IgD-negative memory B cell (primary cell): Measurements from ENCODE around the gene TUBB. TPM values are rescaled to one million over a fixed set of nuclear protein-coding genes. Genes with fewer than 3 reads are reported as not detected.
"Not testable (repeated sequence)": the region's sequence is repeated elsewhere in the genome, so short reads cannot be mapped to it uniquely, and the experiment has no call there.

ENCODE experiments used
- H3K27ac Mint-ChIP-seq, 3 donors: one replicate each; pipeline ENCODE4 v1.8.0; 2020 to 2022; ENCODE audit warnings: mild to moderate bottlenecking in 3 of 3, mixed read lengths in 3 of 3, moderate library complexity in 1 of 3
- H3K27me3 Mint-ChIP-seq: one replicate; pipeline ENCODE4 v1.8.0; 2021; ENCODE audit warnings: mixed read lengths
- H3K36me3 Mint-ChIP-seq: one replicate; pipeline ENCODE4 v1.8.0; 2020; ENCODE audit warnings: mild to moderate bottlenecking, mixed read lengths
- H3K4me1 Mint-ChIP-seq, 3 donors: one replicate each; pipeline ENCODE4 v1.8.0; 2020 to 2022; ENCODE audit warnings: mixed read lengths in 3 of 3, mild to moderate bottlenecking in 1 of 3
- H3K4me3 Mint-ChIP-seq, 4 donors: one replicate each; pipeline ENCODE4 v1.8.0; 2020 to 2022; ENCODE audit warnings: mild to moderate bottlenecking in 4 of 4, mixed read lengths in 4 of 4, moderate library complexity in 3 of 4
- H3K9me3 Mint-ChIP-seq, 3 donors: one replicate each; pipeline ENCODE4 v1.8.0; 2020 to 2021; ENCODE audit warnings: mixed read lengths in 3 of 3, mild to moderate bottlenecking in 1 of 3
- polyA plus RNA-seq: library from polyadenylated mRNA; unstranded; fragments of 300-500 nt; fragmentation: Illumina TruSeq; gene quantifications from one replicate; pipeline ENCODE4 v1.2.3, GENCODE V29; 2021

TUBB gene
- polyA plus RNA-seq, 1 donor from 2014 or later, result 156 TPM

DNA sequence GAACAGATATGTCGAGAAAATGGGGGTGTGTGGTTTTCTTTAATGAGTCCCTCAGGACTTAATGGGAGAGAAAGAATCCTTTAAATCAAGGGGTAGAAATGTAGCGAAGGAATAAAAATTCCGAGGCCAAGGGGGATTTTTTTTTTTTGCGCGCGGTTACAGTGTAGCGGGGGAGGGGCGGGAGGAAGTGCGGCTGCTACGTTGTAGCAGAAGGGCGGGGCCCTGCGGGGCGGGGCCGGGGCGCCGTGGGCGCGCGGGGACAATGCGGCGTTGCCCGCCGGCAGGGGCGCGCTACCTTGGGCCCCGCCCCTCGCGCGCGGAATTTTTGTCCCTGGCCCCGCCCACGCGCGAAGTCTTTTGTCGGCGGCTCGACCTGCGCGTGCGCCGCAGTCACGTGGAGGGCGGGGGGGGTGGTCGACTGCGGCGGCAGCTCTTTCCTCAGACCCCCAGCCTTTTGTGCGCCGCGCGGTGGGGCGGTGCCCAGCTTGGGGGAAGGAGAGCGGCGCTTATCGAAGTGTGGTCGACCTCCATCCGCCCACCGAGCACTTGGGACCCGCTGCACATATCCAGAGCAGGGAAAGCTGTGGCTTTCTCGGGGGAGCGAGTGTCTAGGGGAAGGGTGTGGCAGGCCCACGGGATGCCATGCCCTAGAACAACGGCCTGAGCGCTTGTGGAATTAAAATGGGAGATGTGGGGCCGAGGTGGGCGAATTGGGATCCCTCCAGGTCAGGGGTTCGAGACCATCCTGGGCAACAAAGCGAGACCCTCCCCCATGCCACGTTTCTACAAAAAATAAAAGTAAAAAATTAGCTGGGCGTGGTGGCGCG lies 1.3 kb downstream of the TUBB start:
- Mint-ChIP-seq H3K4me3 (peak overlapping the region; percentile 96 to 100 (median 98)), H3K27ac (peak overlapping the region; percentile 96 to 98 (median 98)), H3K36me3 (peaks cover 3% of the 10 kb centered on the region), H3K9me3 (no peaks in the 10 kb centered on the region), H3K27me3 (no peaks in the 10 kb centered on the region), H3K4me1 (peaks cover 31 to 53% (median 46%) of the 10 kb centered on the region in 3 donors)

DNA sequence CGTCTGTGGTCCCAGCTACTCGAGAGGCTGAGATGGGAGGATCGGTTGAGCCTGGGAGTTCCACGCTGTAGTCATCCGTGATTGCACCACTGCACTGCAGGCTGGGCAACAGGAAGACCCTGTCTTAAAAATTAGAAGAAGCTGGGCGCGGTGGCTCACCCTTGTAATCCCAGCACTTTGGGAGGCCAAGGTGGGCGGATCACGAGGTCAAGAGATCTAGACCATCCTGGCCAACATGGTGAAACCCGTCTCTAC lies 1.8 kb downstream of the TUBB start:
- not testable (repeated sequence) for H3K36me3 Mint-ChIP-seq, H3K9me3 Mint-ChIP-seq, H3K27me3 Mint-ChIP-seq
- H3K4me1 Mint-ChIP-seq, result peaks cover 28 to 52% (median 40%) of the 10 kb centered on the region in 3 donors
- peak overlapping the region; percentile 94 to 98 (median 98) for H3K27ac Mint-ChIP-seq
- H3K4me3 Mint-ChIP-seq, result peak overlapping the region; percentile 96 to 100 (median 98)

DNA sequence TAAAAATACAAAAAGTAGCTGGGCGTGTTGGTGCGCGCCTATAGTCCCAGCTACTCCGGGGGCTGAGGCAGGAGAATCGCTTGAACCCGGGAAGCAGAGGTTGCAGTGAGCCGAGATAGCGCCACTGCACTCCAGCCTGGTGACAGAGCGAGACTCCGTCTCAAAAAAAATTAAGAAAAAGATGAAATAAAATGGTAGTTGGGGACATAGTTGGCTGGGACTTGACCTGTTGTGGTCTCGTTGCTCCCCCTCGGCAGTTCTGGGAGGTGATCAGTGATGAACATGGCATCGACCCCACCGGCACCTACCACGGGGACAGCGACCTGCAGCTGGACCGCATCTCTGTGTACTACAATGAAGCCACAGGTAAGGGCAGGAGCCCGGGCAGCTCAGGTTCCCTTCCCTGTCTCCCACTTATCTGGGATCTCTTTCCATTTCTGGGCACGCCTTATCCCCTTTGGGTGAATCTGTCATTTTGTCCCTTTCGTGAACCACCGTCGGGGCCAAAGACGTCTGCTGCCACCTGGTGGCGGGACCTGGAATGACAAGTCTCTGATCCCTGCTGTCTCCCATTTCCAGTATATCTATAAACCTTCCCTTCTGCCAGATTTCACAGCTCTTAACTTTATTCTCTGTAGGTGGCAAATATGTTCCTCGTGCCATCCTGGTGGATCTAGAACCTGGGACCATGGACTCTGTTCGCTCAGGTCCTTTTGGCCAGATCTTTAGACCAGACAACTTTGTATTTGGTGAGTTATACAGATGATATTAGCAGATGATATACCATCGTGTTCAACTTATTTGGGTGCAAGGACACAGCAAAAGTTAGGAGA lies 2.3 kb downstream of the TUBB start:
- H3K36me3 Mint-ChIP-seq, result peaks cover 3% of the 10 kb centered on the region
- H3K9me3 Mint-ChIP-seq, result no peaks in the 10 kb centered on the region

DNA sequence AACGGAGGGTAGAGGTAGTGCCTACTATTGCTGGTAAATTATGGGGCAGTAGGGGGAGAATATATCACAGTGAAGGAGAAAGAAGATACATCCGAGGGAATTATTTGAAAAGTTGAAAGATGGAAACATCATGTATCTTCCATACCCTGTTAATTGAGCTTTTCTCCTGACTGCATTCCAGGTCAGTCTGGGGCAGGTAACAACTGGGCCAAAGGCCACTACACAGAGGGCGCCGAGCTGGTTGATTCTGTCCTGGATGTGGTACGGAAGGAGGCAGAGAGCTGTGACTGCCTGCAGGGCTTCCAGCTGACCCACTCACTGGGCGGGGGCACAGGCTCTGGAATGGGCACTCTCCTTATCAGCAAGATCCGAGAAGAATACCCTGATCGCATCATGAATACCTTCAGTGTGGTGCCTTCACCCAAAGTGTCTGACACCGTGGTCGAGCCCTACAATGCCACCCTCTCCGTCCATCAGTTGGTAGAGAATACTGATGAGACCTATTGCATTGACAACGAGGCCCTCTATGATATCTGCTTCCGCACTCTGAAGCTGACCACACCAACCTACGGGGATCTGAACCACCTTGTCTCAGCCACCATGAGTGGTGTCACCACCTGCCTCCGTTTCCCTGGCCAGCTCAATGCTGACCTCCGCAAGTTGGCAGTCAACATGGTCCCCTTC lies 3.1 kb downstream of the TUBB start:
- not testable (repeated sequence) for H3K9me3 Mint-ChIP-seq, H3K36me3 Mint-ChIP-seq, H3K27me3 Mint-ChIP-seq
- H3K4me1 Mint-ChIP-seq, result peaks cover 24 to 44% (median 34%) of the 10 kb centered on the region in 3 donors
- peak overlapping the region; percentile 94 to 98 (median 98) for H3K27ac Mint-ChIP-seq
- H3K4me3 Mint-ChIP-seq, result peak overlapping the region in 2 of 4 donors; percentile 96 to 99

More for the DNA sequence above, 2.3 kb downstream of the TUBB start:
- Mint-ChIP-seq H3K4me1 (peaks cover 23 to 47% (median 37%) of the 10 kb centered on the region in 3 donors), H3K4me3 (peak overlapping the region; percentile 96 to 100 (median 98)), H3K27me3 (no peaks in the 10 kb centered on the region), H3K27ac (peak overlapping the region; percentile 94 to 98 (median 98))

DNA sequence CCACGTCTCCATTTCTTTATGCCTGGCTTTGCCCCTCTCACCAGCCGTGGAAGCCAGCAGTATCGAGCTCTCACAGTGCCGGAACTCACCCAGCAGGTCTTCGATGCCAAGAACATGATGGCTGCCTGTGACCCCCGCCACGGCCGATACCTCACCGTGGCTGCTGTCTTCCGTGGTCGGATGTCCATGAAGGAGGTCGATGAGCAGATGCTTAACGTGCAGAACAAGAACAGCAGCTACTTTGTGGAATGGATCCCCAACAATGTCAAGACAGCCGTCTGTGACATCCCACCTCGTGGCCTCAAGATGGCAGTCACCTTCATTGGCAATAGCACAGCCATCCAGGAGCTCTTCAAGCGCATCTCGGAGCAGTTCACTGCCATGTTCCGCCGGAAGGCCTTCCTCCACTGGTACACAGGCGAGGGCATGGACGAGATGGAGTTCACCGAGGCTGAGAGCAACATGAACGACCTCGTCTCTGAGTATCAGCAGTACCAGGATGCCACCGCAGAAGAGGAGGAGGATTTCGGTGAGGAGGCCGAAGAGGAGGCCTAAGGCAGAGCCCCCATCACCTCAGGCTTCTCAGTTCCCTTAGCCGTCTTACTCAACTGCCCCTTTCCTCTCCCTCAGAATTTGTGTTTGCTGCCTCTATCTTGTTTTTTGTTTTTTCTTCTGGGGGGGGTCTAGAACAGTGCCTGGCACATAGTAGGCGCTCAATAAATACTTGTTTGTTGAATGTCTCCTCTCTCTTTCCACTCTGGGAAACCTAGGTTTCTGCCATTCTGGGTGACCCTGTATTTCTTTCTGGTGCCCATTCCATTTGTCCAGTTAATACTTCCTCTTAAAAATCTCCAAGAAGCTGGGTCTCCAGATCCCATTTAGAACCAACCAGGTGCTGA lies 3.9 kb downstream of the TUBB start:
- H3K27me3 Mint-ChIP-seq, H3K36me3 Mint-ChIP-seq, H3K9me3 Mint-ChIP-seq: not testable (repeated sequence)
- Mint-ChIP-seq H3K4me3 (peak overlapping the region in 3 of 4 donors; percentile 70 to 96 (median 74)), H3K4me1 (peaks cover 24 to 44% (median 33%) of the 10 kb centered on the region in 3 donors), H3K27ac (peak overlapping the region in 2 of 3 donors; percentile 92 to 98)

DNA sequence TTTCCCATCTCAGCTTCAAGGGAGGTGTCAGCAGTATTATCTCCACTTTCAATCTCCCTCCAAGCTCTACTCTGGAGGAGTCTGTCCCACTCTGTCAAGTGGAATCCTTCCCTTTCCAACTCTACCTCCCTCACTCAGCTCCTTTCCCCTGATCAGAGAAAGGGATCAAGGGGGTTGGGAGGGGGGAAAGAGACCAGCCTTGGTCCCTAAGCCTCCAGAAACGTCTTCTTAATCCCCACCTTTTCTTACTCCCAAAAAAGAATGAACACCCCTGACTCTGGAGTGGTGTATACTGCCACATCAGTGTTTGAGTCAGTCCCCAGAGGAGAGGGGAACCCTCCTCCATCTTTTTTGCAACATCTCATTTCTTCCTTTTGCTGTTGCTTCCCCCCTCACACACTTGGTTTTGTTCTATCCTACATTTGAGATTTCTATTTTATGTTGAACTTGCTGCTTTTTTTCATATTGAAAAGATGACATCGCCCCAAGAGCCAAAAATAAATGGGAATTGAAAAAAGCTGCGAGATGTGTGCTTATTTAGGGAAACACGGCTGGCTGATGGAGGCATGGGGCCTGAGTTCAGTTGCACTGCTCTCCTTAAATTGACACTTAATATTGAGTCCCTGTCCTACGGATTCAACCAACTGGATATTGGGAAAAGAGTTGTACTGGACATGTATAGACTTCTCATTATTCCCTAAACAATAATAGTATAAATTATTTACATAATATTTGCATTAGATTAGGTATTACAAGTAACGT lies 4.9 kb downstream of the TUBB start:
- Mint-ChIP-seq H3K36me3 (peaks cover 3% of the 10 kb centered on the region), H3K4me3 (peak overlapping the region in 2 of 4 donors; percentile 28 to 41), H3K9me3 (no peaks in the 10 kb centered on the region), H3K27me3 (no peaks in the 10 kb centered on the region), H3K27ac (peak overlapping the region; percentile 72 to 98 (median 86)), H3K4me1 (peaks cover 20 to 39% (median 25%) of the 10 kb centered on the region in 3 donors)

DNA sequence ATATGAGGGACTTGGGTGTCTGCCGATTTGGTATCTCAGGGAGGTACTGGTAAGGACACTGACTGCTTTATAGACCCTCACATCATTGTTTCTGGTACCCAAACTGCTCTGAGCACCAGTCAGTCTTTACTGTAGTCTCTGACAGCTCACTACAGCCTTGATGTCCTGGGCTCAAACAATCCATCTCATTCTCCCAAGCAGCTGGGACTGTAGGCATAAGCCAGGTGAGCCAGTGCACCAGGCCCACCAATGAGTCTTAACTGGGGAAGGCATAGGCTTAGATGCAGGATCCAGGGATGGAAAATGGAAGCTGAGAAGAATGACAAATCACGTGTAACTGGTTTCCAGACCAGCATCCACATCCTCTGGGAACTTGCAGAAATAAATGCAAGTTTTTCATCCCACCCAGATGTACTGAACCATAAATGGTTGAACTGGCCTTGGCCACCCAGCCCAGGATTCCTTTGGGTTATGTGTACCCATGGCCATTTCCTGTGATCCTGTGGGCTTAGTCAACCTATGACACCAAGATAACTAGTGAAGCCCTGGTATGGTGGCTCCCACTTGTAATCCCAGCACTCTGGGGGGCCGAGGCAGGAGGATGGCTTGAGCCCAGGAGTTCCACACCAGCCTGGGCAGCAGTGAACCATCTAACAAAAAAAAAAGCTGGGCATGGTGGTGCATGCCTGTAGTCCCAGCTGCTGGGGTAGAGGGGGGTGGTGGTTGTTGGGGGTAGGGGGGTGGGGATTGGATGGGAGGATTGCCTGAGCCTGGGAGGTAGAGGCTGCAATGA lies 5.8 kb downstream of the TUBB start:
- no peaks in the 10 kb centered on the region for H3K9me3 Mint-ChIP-seq
- H3K36me3 Mint-ChIP-seq, result peaks cover 3% of the 10 kb centered on the region
- no peaks in the 10 kb centered on the region for H3K27me3 Mint-ChIP-seq
- H3K4me3 Mint-ChIP-seq, result no peak overlapping the region
- peak overlapping the region in 1 of 3 donors; percentile 98 for H3K27ac Mint-ChIP-seq
- H3K4me1 Mint-ChIP-seq, result peaks cover 25 to 38% (median 34%) of the 10 kb centered on the region in 3 donors

DNA sequence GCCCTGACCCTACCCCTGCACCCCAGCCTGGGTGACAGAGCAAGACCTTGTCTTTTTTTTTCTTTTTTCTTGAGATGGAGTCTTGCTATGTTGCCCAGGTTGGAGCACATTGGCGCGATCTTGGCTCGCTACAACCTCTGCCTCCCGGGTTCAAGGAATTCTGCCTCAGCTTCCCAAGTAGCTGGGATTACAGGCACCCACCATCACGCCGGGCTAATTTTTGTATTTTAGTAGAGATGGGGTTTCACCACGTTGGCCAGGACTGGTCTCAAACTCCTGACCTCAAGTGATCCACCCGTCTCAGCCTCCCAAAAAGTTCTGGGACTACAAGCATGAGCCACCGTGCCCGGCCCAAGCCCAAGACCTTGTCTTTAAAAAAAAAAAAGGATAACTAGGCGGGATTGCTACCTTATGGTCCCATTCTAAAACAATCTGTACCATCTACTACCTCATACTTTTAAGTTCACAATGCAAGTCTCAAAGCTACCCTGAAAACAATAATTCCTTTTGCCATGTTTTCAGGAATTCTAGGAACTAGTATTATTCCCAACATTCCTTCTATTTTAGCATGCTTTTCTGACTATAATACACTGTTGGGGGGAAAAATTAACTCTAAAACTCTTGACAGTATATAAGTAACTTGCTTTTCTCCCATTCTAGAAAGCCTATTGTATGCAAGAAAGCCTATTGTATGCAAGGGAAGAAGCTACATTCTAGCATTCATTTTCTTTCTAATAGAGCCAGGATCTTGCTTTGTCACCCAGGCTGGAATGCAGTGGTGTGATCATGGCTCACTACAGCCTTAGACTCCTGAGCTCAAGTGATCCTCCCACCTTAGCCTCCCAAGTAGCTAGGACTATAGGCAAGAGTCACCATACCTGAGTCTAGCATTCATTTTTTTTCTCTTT lies 6.6 kb downstream of the TUBB start:
- no peaks in the 10 kb centered on the region for H3K9me3 Mint-ChIP-seq
- peaks cover 26 to 37% (median 34%) of the 10 kb centered on the region in 3 donors for H3K4me1 Mint-ChIP-seq
- H3K27ac Mint-ChIP-seq, result peak overlapping the region in 1 of 3 donors; percentile 53
- peak overlapping the region in 1 of 4 donors; percentile 52 for H3K4me3 Mint-ChIP-seq
- no peaks in the 10 kb centered on the region for H3K27me3 Mint-ChIP-seq
- peaks cover 3% of the 10 kb centered on the region for H3K36me3 Mint-ChIP-seq

DNA sequence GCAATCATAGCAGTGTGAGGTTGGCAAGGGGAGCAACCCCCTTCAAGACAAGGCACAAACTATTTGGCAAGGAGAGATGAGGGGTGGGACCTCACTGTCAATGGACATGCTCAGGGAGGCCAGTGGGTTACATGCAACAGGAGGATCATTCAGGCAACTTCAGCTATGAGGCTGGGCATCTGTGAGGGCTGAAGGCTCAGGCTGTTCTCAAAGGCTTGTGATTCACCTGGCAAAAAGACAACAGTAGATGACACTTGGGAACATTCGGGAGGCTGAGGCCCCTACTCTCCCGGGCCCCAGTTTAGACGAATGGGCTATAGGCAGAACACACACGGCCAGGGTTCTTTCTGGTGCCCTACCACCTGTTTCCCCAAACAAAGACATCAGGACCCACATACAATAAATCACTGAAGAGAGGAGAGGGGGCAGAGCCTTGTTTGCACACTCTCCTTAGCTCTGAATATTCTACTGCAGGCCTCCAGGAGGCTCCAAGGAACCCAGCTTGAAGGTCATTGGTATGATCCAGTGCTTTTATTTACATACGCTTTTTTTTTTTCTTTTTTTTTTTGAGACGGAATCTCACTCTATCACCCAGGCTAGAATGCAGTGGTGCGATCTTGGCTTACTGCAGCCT lies 7.9 kb downstream of the TUBB start:
- H3K4me1 Mint-ChIP-seq, result peaks cover 22 to 29% (median 26%) of the 10 kb centered on the region in 3 donors
- no peaks in the 10 kb centered on the region for H3K27me3 Mint-ChIP-seq
- peaks cover 3% of the 10 kb centered on the region for H3K36me3 Mint-ChIP-seq
- H3K9me3 Mint-ChIP-seq, result no peaks in the 10 kb centered on the region
- no peak overlapping the region for H3K4me3 Mint-ChIP-seq
- H3K27ac Mint-ChIP-seq, result peak overlapping the region in 2 of 3 donors; percentile 31 to 82

DNA sequence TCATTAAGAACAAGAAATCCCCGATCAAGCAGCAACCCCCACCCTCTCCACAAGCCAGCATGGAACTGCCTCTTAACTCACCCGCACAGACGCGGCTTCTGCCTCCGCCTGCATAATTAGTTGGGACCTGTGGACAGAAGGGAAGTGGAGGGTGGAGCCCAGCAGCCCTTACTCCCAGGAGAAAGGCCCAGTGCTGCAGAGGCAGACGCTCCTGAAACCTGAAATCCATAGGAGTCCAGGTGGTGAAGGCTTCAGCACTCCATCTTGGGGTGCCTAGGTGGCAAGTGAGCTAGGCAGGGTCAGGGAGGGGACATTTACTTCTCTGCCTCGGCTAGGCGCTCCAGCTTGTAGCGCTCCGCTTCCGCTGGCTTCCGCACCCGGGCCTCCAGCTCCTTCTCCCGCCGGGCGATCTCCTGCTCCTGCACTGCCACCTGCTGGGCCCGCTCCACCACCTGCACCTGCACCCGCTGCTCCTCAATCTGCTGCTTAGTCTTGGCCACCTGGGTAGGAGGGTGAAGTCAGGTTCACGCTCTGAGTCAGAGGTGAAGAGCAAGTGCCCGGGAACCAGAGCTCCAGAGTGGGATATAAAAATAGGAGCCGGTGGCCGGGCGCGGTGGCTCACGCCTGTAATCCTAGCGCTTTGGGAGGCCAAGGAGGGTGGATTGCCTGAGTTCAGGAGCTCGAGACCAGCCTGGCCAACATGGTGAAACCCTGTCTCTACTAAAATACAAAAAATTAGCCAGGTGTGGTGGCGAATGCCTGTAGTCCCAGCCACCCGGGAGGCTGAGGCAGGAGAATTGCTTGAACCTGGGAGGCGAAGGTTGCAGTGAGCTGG lies 10.7 kb downstream of the TUBB start:
- H3K9me3 Mint-ChIP-seq, result no peaks in the 10 kb centered on the region
- no peaks in the 10 kb centered on the region for H3K36me3 Mint-ChIP-seq
- H3K4me3 Mint-ChIP-seq, result peak overlapping the region in 1 of 4 donors; percentile 68
- H3K4me1 Mint-ChIP-seq, result peaks cover 14 to 18% (median 16%) of the 10 kb centered on the region in 3 donors
- H3K27me3 Mint-ChIP-seq, result no peaks in the 10 kb centered on the region
- peak overlapping the region in 2 of 3 donors; percentile 10 to 76 for H3K27ac Mint-ChIP-seq

DNA sequence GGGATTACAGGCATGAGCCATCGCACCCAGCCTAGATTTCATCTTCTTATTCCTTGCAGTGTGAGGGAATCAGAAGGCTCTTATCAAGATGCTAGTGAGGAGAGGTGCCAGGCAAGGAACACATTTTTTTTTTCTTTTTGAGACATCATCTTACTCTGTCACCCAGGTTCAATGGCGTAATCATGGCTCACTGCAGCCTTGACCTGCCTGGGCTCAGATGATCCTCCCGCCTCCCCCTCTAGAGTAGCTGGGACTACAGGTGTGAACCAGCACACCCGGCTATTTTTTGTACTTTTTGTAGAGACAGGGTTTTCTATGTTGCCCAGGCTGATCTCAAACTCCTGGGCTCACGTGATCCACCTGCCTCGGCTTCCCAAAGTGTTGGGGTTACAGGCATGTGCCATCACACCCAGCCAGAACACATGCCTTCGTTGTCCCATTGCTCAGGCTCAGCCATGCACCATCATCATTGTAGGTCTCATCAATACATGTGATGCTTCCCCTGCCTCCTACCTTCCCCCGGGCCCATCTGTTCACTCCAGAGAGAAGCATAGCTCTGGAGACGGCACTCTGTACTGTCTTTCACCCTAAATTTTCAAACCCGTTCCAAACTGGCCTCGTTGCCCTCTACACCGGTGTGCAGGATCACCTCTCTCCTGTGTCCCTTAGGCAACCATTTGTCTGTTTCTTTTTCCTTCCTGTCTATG lies 12.2 kb downstream of the TUBB start:
- Mint-ChIP-seq H3K27me3 (peaks cover 1% of the 10 kb centered on the region), H3K36me3 (no peaks in the 10 kb centered on the region), H3K4me1 (peaks cover 24 to 31% (median 31%) of the 10 kb centered on the region in 3 donors), H3K4me3 (no peak overlapping the region), H3K27ac (no peak overlapping the region), H3K9me3 (no peaks in the 10 kb centered on the region)
